ENCODE data around the gene SPATA9. TPM values are rescaled to one million over a fixed set of nuclear protein-coding genes. Genes with fewer than 3 reads are reported as not detected.

Gene SPATA9
- total and polyA plus RNA-seq, 9 of the 15 experiments (the other 6 are each of a cell fraction or from before 2014, with no cell fraction given) = 0.16 to 5.5 (median 0.39) TPM; not detected in 3

GRCh38 chr5:95725937-95726810, 43.4 kb upstream of the SPATA9 start (continued):
- TF ChIP-seq, protein P1, sequence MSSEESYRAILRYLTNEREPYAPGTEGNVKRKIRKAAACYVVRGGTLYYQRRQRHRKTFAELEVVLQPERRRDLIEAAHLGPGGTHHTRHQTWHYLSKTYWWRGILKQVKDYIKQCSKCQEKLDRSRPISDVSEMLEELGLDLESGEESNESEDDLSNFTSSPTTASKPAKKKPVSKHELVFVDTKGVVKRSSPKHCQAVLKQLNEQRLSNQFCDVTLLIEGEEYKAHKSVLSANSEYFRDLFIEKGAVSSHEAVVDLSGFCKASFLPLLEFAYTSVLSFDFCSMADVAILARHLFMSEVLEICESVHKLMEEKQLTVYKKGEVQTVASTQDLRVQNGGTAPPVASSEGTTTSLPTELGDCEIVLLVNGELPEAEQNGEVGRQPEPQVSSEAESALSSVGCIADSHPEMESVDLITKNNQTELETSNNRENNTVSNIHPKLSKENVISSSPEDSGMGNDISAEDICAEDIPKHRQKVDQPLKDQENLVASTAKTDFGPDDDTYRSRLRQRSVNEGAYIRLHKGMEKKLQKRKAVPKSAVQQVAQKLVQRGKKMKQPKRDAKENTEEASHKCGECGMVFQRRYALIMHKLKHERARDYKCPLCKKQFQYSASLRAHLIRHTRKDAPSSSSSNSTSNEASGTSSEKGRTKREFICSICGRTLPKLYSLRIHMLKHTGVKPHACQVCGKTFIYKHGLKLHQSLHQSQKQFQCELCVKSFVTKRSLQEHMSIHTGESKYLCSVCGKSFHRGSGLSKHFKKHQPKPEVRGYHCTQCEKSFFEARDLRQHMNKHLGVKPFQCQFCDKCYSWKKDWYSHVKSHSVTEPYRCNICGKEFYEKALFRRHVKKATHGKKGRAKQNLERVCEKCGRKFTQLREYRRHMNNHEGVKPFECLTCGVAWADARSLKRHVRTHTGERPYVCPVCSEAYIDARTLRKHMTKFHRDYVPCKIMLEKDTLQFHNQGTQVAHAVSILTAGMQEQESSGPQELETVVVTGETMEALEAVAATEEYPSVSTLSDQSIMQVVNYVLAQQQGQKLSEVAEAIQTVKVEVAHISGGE (CRISPR knock-in tag; IDR thresholded peaks at IDR 0.05) = no peak
- no peak for TF ChIP-seq POLR2A (conservative IDR thresholded peaks at IDR 0.05)
- no peak for TF ChIP-seq HIVEP1 (CRISPR knock-in tag; IDR thresholded peaks at IDR 0.05)
- no peak for TF ChIP-seq ELF2 (CRISPR knock-in tag; IDR thresholded peaks at IDR 0.05)
- TF ChIP-seq MECOM (CRISPR knock-in tag; IDR thresholded peaks at IDR 0.05) = no peak
- TF ChIP-seq GABPB2 (CRISPR knock-in tag; conservative IDR thresholded peaks at IDR 0.05) = no peak
- 0 out of 4 replicates have a peak, but pooled peaks of 1 of the 2 experiments have one; percentile 8 for TF ChIP-seq RAD21 (CRISPR knock-in tag; conservative IDR thresholded peaks at IDR 0.05 in 1 of 2, IDR thresholded peaks at IDR 0.05 in 1 of 2)
- 0 out of 2 replicates have a peak, but pooled peaks have one; percentile 23 for TF ChIP-seq BRD4 (IDR thresholded peaks at IDR 0.05)
- 0 out of 2 replicates have a peak, but pooled peaks have one; percentile 15 for TF ChIP-seq RBFOX2 (IDR thresholded peaks at IDR 0.05; ENCODE audit: low read depth, low read length)
- TF ChIP-seq, protein P2, sequence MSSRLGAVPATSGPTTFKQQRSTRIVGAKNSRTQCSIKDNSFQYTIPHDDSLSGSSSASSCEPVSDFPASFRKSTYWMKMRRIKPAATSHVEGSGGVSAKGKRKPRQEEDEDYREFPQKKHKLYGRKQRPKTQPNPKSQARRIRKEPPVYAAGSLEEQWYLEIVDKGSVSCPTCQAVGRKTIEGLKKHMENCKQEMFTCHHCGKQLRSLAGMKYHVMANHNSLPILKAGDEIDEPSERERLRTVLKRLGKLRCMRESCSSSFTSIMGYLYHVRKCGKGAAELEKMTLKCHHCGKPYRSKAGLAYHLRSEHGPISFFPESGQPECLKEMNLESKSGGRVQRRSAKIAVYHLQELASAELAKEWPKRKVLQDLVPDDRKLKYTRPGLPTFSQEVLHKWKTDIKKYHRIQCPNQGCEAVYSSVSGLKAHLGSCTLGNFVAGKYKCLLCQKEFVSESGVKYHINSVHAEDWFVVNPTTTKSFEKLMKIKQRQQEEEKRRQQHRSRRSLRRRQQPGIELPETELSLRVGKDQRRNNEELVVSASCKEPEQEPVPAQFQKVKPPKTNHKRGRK (tag; IDR thresholded peaks at IDR 0.05) = no peak
- TF ChIP-seq ELF4 (CRISPR knock-in tag; IDR thresholded peaks at IDR 0.05) = no peak
- TF ChIP-seq SETDB1 (IDR thresholded peaks at IDR 0.05; ENCODE audit: low read length) = no peak
- peak; percentile 57; the same call in 1 of the 2 replicates for TF ChIP-seq HOXB6 (CRISPR knock-in tag; IDR thresholded peaks at IDR 0.05; ENCODE audit: borderline replicate concordance)
- no peak for TF ChIP-seq ZBTB49 (CRISPR knock-in tag; IDR thresholded peaks at IDR 0.05; ENCODE audit: borderline replicate concordance)
- no peak for TF ChIP-seq ZNF57 (CRISPR knock-in tag; IDR thresholded peaks at IDR 0.05)
- TF ChIP-seq, protein P3, sequence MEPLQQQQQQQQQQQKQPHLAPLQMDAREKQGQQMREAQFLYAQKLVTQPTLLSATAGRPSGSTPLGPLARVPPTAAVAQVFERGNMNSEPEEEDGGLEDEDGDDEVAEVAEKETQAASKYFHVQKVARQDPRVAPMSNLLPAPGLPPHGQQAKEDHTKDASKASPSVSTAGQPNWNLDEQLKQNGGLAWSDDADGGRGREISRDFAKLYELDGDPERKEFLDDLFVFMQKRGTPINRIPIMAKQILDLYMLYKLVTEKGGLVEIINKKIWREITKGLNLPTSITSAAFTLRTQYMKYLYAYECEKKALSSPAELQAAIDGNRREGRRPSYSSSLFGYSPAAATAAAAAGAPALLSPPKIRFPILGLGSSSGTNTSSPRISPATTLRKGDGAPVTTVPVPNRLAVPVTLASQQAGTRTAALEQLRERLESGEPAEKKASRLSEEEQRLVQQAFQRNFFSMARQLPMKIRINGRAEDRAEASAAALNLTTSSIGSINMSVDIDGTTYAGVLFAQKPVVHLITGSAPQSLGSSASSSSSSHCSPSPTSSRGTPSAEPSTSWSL (CRISPR knock-in tag; IDR thresholded peaks at IDR 0.05; ENCODE audit: borderline replicate concordance) = no peak
